Lower lobe of right lung (tissue), 2 donors: Measurements from ENCODE around the gene RHBDL3. TPM values are rescaled to one million over a fixed set of nuclear protein-coding genes. Genes with fewer than 3 reads are reported as not detected.

Experiments
- ATAC-seq, 2 donors: fragments of 200-7000 bp; cut with Tn5 transposase; one replicate each; pipeline ENCODE4 v1.9.1; 2020 to 2022; ENCODE audit warnings: mild to moderate bottlenecking in 2 of 2, moderate library complexity in 2 of 2
- DNase-seq: peaks from one replicate; pipeline ENCODE4 v3.0.0-alpha.2; 2020
- H3K27ac ChIP-seq: fragments of 200-600 bp; one replicate; pipeline ENCODE4 v1.8.0; 2022
- H3K27me3 ChIP-seq: fragments of 200-600 bp; one replicate; pipeline ENCODE4 v1.8.0; 2022; ENCODE audit warnings: low read depth
- H3K36me3 ChIP-seq: fragments of 200-600 bp; one replicate; pipeline ENCODE4 v1.8.0; 2022; ENCODE audit warnings: mild to moderate bottlenecking
- H3K4me1 ChIP-seq: fragments of 200-600 bp; one replicate; pipeline ENCODE4 v1.8.0; 2022
- H3K4me3 ChIP-seq: fragments of 200-600 bp; one replicate; pipeline ENCODE4 v1.8.0; 2022; ENCODE audit warnings: mild to moderate bottlenecking
- H3K9me3 ChIP-seq: fragments of 200-600 bp; one replicate; pipeline ENCODE4 v1.8.0; 2022
- CTCF ChIP-seq: fragments of 200-600 bp; IDR thresholded peaks from one replicate; pipeline ENCODE4 v1.8.0; 2022; ENCODE audit warnings: antibody characterized with exemption, mild to moderate bottlenecking
- intact Hi-C: fragments of 100-400 bp; cut with DNase I; formaldehyde crosslinking; loops from one replicate; pipeline ENCODE4 v1.11.0; 2022
- total RNA-seq: library from RNA; stranded (reverse); fragmentation: NEBNext Ultra II Directional; extraction: Animal tissue kit (Norgen Biotek cat#: 25700); gene quantifications from one replicate; pipeline ENCODE4 v1.2.1, GENCODE V29; 2021
- donor health status: DM: no; HTN: yes; CAD: no; lungs with severe emphysema.

The RHBDL3 gene
- total RNA-seq, 1 donor from 2014 or later = 0.18 TPM

- ATAC-seq (no peak), DNase-seq (no peak)
- TF ChIP-seq CTCF = no peak
- no peaks in the 10 kb centered on the region for H3K4me1 ChIP-seq
- no peak overlapping the region for H3K27ac ChIP-seq
- H3K27me3 ChIP-seq = peaks cover 41% of the 10 kb centered on the region
- no peak overlapping the region for H3K4me3 ChIP-seq
- no peaks in the 10 kb centered on the region for H3K9me3 ChIP-seq
- intact Hi-C loops = no loop called here
- no peaks in the 10 kb centered on the region for H3K36me3 ChIP-seq
Observed at GRCh38 chr17:32274101-32274500, 8.5 kb downstream of the RHBDL3 start.

GRCh38 chr17:32274643-32275042 lies 9.0 kb downstream of the RHBDL3 start:
- DNase-seq = peak; percentile 10
- H3K9me3 ChIP-seq = no peaks in the 10 kb centered on the region
- ATAC-seq = no peak
- no peaks in the 10 kb centered on the region for H3K36me3 ChIP-seq
- no peak for TF ChIP-seq CTCF
- no peaks in the 10 kb centered on the region for H3K4me1 ChIP-seq
- intact Hi-C loops = no loop called here
- H3K27ac ChIP-seq = no peak overlapping the region
- no peak overlapping the region for H3K4me3 ChIP-seq
- H3K27me3 ChIP-seq = peaks cover 36% of the 10 kb centered on the region

DNA sequence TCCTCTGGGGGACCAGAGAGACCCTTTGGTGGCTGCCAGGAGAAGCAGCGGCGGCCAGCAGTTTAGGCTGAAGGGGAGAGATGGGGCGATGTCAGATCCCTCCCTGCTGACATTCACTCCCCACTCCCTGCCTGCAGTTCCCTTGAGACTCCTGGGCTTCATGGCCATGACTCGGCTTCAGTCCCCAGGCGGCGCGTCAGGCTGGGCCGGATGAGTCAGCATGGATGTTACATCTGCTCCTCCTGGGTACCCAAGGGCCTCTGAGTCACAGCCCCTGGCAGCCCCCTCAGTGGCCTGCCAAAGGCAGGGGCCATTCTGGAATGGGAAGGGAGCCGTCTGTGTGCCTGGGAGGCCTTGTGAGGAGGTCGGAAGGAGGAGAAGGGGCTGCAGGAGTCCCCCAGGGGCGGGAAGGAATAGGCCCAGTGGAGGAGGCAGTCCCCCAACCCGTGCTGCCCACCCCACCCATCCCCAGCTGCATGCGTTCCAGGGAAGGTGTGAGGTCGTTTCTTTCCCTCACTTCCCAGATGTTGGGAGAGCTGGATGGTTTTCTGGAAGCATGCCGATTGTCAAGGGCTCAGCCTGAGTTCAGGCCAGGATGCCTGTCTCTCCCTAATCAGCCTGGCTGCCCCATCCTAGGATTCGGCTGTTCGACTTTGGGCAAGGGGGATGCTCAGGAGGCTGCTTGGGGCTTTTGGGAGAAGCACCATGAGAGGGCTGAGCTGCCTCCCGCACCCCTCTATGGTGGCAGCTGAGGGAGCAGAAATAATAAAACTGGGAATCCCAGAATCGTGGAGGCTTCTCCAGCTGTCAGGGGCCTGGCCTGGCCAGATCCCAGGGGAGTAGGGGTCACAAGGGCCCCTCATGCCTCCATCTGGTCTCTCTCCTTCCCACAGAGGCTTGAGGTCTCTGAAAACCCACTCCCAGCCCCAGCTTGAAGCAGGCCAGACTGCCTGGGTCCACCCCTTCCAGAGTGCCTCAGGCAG lies 9.7 kb downstream of the RHBDL3 start:
- no peaks in the 10 kb centered on the region for H3K9me3 ChIP-seq
- H3K4me3 ChIP-seq = no peak overlapping the region
- H3K4me1 ChIP-seq = no peaks in the 10 kb centered on the region
- peak in 1 of 2 donors; percentile 45 for ATAC-seq
- no peaks in the 10 kb centered on the region for H3K36me3 ChIP-seq
- peaks cover 33% of the 10 kb centered on the region for H3K27me3 ChIP-seq
- no peak overlapping the region for H3K27ac ChIP-seq
- no peak for TF ChIP-seq CTCF
- DNase-seq = peak; percentile 41
- intact Hi-C loops = no loop called here

DNA sequence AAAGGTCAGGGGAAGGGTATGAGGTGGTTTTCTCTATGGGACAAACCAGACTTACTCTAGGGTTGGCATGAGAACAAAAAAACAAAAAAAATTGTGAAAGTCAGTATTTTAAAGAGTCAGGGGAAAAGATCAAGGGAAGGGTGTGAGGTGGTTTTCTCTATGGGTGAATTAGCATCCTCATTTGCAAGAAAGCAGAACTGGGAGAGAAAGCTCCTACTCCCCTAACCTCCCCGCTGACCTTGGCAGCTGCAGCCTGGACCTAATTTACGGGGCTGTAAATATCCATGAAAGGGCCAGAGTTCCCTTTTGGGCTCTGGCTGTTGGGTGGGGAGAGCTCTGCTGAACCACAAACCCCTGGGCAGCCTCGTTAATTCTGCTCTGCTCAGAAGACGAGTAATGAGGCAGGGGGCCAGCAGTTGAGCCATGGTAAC lies 10.6 kb downstream of the RHBDL3 start:
- intact Hi-C loops = no loop called here
- Histone ChIP-seq H3K27me3 (peaks cover 30% of the 10 kb centered on the region), H3K4me3 (no peak overlapping the region), H3K36me3 (no peaks in the 10 kb centered on the region), H3K27ac (no peak overlapping the region), H3K4me1 (no peaks in the 10 kb centered on the region), H3K9me3 (no peaks in the 10 kb centered on the region)
- DNase-seq = no peak
- ATAC-seq = peak in 1 of 2 donors; percentile 16
- no peak for TF ChIP-seq CTCF

DNA sequence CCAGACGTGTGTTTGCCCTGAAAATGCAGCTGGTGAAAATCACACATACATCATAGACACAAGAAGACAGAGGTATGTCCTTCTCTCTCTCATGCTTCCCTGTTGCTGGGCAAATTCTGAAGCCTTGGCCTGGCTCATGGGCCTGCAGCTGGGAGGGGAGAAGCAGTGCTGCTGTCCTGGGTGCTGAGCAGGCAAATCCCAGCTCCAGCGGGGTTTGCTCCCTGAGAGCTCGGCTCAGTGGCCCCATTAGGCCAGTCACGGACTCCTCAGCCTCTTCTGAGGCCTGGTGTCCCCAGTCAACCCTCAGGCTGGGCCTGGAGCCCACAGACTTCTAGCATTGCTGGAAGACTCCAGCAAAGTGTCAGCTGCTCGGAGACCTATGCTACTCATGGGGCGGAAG lies 11.7 kb downstream of the RHBDL3 start:
- Histone ChIP-seq H3K9me3 (no peaks in the 10 kb centered on the region), H3K4me1 (no peaks in the 10 kb centered on the region), H3K27me3 (peaks cover 22% of the 10 kb centered on the region), H3K4me3 (no peak overlapping the region), H3K36me3 (no peaks in the 10 kb centered on the region), H3K27ac (no peak overlapping the region)
- DNase-seq (no peak), ATAC-seq (no peak)
- intact Hi-C loops = no loop called here
- no peak for TF ChIP-seq CTCF
